ENCODE measurements around the gene IL18RAP. TPM values are rescaled to one million over a fixed set of nuclear protein-coding genes. Genes with fewer than 3 reads are reported as not detected.

IL18RAP gene
- total RNA-seq, 3 donors from 2014 or later: 5.2 to 9.6 (median 8.3) TPM

DNA sequence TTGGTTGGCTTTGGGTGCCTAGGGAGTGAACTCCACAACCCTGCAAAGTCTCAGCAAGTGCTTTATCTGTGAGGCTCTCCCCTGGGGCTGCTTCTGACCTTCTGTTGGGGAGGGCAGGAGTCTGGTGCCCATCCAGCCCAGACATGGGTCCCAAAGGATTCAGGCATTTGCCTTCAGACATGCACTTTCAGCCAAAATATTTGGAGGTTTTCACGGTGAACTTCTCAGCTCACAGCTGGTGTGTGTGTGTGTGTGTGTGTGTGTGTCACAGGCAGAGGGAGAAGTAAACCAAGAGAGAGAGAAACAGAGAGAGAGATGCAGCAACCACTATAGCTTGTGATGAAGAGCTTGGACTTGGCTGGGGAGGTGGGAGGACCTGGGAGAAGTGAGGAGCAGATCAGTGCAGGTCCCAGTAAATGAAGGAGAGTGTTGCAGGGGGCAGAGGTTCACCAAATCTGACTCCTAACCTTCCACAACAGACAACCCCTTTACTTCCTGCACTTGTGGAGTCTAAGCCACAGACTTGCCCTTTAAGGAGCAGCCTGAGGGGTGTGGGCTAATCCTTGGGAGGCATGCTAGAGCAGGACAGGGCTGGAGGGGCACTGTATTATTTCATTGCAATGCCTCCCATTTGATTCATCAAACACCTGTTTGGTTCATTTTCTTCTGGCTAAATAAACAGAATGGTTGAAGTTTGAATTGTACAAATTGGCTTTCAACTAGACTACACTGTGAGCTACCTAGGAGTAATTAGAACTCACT, 64.2 kb downstream of the IL18RAP start:
- H3K4me3 Mint-ChIP-seq: no peak overlapping the region
- H3K9me3 Mint-ChIP-seq: no peaks in the 10 kb centered on the region
- peaks cover 9% of the 10 kb centered on the region for H3K4me1 Mint-ChIP-seq (ENCODE audit: low read depth)
- ATAC-seq: no peak
- no peaks in the 10 kb centered on the region for H3K36me3 Mint-ChIP-seq (ENCODE audit: insufficient read depth)
- no peak for DNase-seq
- peaks cover 10% of the 10 kb centered on the region for H3K27me3 Mint-ChIP-seq (ENCODE audit: low read depth)

DNA sequence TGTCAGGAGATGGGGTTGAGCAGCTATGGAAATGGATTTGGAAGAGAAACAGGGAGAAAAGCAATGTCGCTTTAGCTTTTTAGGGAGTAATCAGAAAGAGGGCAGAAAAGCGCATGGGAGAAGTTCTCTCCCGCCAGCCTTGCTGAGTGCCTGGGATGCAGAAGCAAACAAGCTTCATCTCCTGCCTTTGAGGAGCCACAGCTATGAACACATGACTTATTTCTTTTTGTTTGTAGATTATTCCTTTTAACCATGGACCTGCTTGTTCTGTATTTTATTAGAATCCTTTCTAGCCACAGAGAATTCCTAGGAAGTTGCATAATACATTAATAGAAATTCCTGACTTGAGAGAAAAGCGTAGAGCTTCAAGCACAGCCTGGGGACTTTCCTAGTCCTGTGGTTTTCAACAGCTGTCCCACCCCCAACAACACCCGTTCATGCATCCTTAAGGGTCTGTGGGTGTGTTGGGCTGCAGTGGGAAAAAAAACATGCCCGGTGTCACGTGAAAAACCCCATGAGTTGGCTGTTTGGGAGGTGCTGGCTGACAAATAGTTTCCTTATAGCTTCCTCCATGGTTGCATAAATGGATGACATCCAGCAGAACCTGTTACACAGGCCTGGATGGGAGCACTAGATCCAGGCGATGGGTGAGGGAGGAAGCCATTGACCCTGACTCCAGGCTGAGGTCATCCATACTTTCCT, 65.0 kb downstream of the IL18RAP start:
- Mint-ChIP-seq H3K36me3 (ENCODE audit: insufficient read depth) (no peaks in the 10 kb centered on the region), H3K4me1 (ENCODE audit: low read depth) (peaks cover 9% of the 10 kb centered on the region), H3K9me3 (no peaks in the 10 kb centered on the region), H3K27me3 (ENCODE audit: low read depth) (peaks cover 10% of the 10 kb centered on the region), H3K4me3 (no peak overlapping the region)
- ATAC-seq (no peak), DNase-seq (no peak)

DNA sequence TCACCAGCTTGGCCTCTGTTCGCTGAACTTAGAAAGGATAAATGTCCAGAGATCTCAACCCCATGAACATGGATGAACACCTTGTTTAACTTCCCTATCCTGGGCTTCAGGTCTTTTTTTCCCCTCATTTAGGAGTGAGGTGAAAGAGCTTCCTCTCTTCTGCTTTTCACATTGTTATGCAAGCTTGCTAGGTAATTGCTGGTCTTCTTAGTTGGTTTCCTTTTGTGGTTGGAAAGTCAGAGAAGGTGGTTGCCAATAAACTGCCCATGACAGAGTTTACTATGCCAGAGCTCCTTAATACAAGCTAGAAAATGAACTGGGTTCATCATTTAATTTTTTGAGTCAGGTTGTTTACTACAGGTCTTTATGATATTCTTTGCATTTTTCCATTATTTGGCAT, 66.7 kb downstream of the IL18RAP start:
- no peak for DNase-seq
- no peak for ATAC-seq
- H3K9me3 Mint-ChIP-seq: no peaks in the 10 kb centered on the region
- H3K27me3 Mint-ChIP-seq (ENCODE audit: low read depth): peaks cover 10% of the 10 kb centered on the region
- H3K4me3 Mint-ChIP-seq: no peak overlapping the region
- peaks cover 9% of the 10 kb centered on the region for H3K4me1 Mint-ChIP-seq (ENCODE audit: low read depth)
- no peaks in the 10 kb centered on the region for H3K36me3 Mint-ChIP-seq (ENCODE audit: insufficient read depth)

DNA sequence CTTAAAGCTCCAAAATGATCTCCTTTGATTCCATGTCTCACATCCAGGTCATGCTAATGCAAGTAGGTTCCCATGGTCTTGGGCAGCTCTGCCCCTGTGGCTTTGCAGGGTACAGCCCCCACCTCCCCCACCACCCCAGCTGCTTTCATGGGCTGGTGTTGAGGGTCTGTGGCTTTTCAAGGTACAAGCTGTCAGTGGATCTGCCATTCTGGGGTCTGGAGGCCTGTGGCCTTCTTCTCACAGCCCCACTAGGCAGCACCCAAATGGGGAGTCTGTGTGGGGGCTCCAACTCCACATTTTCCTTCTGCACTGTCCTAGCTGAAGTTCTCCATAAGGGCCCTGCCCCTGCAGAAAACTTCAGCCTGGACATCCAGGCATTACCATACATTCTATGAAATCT, 69.0 kb downstream of the IL18RAP start:
- no peaks in the 10 kb centered on the region for H3K36me3 Mint-ChIP-seq (ENCODE audit: insufficient read depth)
- H3K4me1 Mint-ChIP-seq (ENCODE audit: low read depth): peaks cover 9% of the 10 kb centered on the region
- ATAC-seq (no peak), DNase-seq (no peak)
- no peaks in the 10 kb centered on the region for H3K9me3 Mint-ChIP-seq
- H3K27me3 Mint-ChIP-seq (ENCODE audit: low read depth): peaks cover 14% of the 10 kb centered on the region
- no peak overlapping the region for H3K4me3 Mint-ChIP-seq

DNA sequence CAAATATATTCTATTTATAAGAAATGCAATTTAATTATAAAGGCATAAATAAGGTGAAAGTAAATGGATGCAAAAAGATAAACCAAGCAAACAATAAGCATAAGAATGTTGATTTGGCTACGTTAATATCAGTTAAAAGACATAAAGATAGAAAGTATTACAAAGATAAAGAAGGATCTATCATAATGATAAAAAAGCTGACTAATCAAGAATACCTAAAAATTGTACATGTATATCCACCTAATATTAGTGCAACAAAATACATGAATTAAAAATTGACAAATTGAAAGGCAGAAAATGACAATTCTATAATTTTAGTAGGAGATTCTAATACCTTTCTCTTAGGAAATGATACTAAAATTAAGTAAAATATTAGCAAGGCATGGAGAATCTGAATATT, 71.6 kb downstream of the IL18RAP start:
- no peak for ATAC-seq
- DNase-seq: no peak
- no peak overlapping the region for H3K4me3 Mint-ChIP-seq
- peaks cover 9% of the 10 kb centered on the region for H3K27me3 Mint-ChIP-seq (ENCODE audit: low read depth)
- no peaks in the 10 kb centered on the region for H3K36me3 Mint-ChIP-seq (ENCODE audit: insufficient read depth)
- H3K9me3 Mint-ChIP-seq: no peaks in the 10 kb centered on the region
- H3K4me1 Mint-ChIP-seq (ENCODE audit: low read depth): peaks cover 4% of the 10 kb centered on the region

DNA sequence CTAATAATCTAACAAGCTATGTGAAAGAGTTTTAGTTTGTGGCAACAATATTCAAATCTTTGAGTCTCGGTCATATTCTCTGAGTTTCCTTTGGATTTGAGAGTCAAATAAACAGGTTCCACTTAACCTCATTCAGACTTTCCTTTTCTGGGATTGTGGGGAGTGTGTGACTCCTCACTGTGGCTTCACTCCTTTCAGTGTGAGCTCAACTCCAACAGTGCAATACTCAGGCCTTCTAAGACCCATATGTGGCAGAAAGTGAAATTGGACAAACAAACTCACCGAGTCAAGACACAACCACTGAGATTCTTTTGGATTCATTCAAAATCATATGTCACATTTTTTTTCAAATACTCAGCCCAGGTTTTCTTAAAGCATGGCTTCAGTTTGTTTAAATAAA, 75.5 kb downstream of the IL18RAP start:
- H3K9me3 Mint-ChIP-seq: no peaks in the 10 kb centered on the region
- peak in 1 of 2 donors; percentile 28 for ATAC-seq
- H3K27me3 Mint-ChIP-seq (ENCODE audit: low read depth): peaks cover 13% of the 10 kb centered on the region
- H3K4me3 Mint-ChIP-seq: no peak overlapping the region
- no peak for DNase-seq
- no peaks in the 10 kb centered on the region for H3K4me1 Mint-ChIP-seq (ENCODE audit: low read depth)
- H3K36me3 Mint-ChIP-seq (ENCODE audit: insufficient read depth): no peaks in the 10 kb centered on the region

DNA sequence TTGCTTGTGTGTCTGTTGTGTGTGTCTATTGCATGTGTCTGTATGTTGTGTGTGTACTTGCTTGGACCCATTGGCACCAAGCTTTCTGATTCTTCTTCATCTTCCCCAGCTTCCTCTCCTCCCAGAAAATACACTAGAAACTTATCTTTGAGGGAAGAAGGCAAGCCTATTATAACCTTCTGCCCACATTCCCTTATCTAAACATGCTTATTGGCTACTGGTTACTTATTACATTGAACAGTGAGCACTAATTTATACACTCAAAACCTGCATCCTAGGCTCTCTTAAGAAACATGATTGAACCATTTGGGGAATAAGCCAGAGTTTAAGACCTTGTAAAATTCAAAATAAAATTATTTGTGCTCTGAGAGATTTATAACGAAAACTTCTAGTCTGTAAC, 76.6 kb downstream of the IL18RAP start:
- H3K4me1 Mint-ChIP-seq (ENCODE audit: low read depth): no peaks in the 10 kb centered on the region
- DNase-seq (no peak), ATAC-seq (no peak)
- H3K4me3 Mint-ChIP-seq: no peak overlapping the region
- peaks cover 17% of the 10 kb centered on the region for H3K27me3 Mint-ChIP-seq (ENCODE audit: low read depth)
- H3K9me3 Mint-ChIP-seq: no peaks in the 10 kb centered on the region
- no peaks in the 10 kb centered on the region for H3K36me3 Mint-ChIP-seq (ENCODE audit: insufficient read depth)

Other genes with a start within 250 kb of the IL18RAP start
- gene IL1RL2, start 236.1 kb upstream of the IL18RAP start, total RNA-seq: under 1 TPM; 0.29 to 0.99 (median 0.60) TPM
- gene IL1RL1, start 111.6 kb upstream of the IL18RAP start, total RNA-seq: under 1 TPM; 0.26 to 0.58 (median 0.38) TPM
- gene IL18R1, start 67.4 kb upstream of the IL18RAP start, total RNA-seq: 10 to 100 TPM; 15.7 to 19.3 (median 17.9) TPM
- under 1 TPM in 1 of 3 donors, not detected in 2; 0.05 TPM for gene SLC9A4, start 50.1 kb downstream of the IL18RAP start, total RNA-seq
- under 1 TPM; 0.03 to 0.08 (median 0.05) TPM for gene SLC9A2, start 196.4 kb downstream of the IL18RAP start, total RNA-seq

Measured in activated T-cell treated with anti-CD3 and anti-CD28 coated beads, Interleukin-2, amount 50 U/mL, for 4 hours (primary cell).